B cell (primary cell): ENCODE results near the gene EXOC4.

Source experiments
- CTCF ChIP-seq: fragments of 200-600 bp; IDR thresholded peaks from one replicate; pipeline ENCODE4 v1.8.0; 2022; ENCODE audit warnings: antibody characterized with exemption, mild to moderate bottlenecking
- EZH2 ChIP-seq: IDR thresholded peaks from 2 replicates; pipeline ENCODE4 v1.6.1; 2012; ENCODE audit warnings: borderline replicate concordance, low read depth, mild to moderate bottlenecking, moderate library complexity, low read length; ENCODE audit not compliant: insufficient read depth, poor library complexity, severe bottlenecking

- no peak for TF ChIP-seq EZH2
- TF ChIP-seq CTCF: no peak
Measured at GRCh38 chr7:134044682-134045081, 791.8 kb downstream of the EXOC4 start.
